Spinal cord (tissue), 10 donors: ENCODE measurements around the gene RDH11. TPM values are rescaled to one million over a fixed set of nuclear protein-coding genes. Genes with fewer than 3 reads are reported as not detected.

Source experiments
- DNase-seq, 6 donors: peaks; one replicate each; pipeline versions ENCODE4 v3.0.0 to v3.0.0-alpha.2; 2013 to 2015; ENCODE audit warnings: low spot score in 6 of 6, low read depth in 4 of 6
- H3K27ac ChIP-seq: one replicate; pipeline ENCODE4 v1.5.1; 2013; ENCODE audit warnings: low read depth, low read length, control low read depth
- H3K27me3 ChIP-seq: one replicate; pipeline ENCODE4 v1.6.1; 2013; ENCODE audit warnings: low read length; ENCODE audit not compliant: control insufficient read depth, insufficient read depth
- H3K36me3 ChIP-seq: one replicate; pipeline ENCODE4 v1.6.1; 2013; ENCODE audit warnings: low read length; ENCODE audit not compliant: control insufficient read depth, insufficient read depth
- H3K4me1 ChIP-seq: one replicate; pipeline ENCODE4 v1.6.1; 2013; ENCODE audit warnings: low read length; ENCODE audit not compliant: control insufficient read depth, insufficient read depth
- H3K4me3 ChIP-seq: one replicate; pipeline ENCODE4 v1.5.1; 2013; ENCODE audit warnings: low read depth, low read length, control low read depth
- H3K9me3 ChIP-seq: one replicate; pipeline ENCODE4 v1.6.1; 2013; ENCODE audit warnings: low read length; ENCODE audit not compliant: control insufficient read depth, insufficient read depth
- WGBS: methylation state at CpG from one replicate; pipeline ENCODE4 v1.1.5; 2013; ENCODE audit warnings: missing lambda C conversion rate; ENCODE audit not compliant: insufficient coverage; 5-methylcytosine and 5-hydroxymethylcytosine counted together
- polyA plus RNA-seq, 2 donors: library from polyadenylated mRNA; unstranded; fragments of 120-200 nt; gene quantifications; one replicate each; pipeline ENCODE4 v1.2.1, GENCODE V29; 2013; ENCODE audit not compliant: insufficient read length in 2 of 2
- total RNA-seq, 2 donors: library from RNA; depleted of rRNA in 1 of 2; stranded (reverse); fragments of 120-200 nt in 1 of 2; fragments of >200 nt in 1 of 2; gene quantifications; one replicate each; pipeline versions ENCODE4 v1.2.3 to v1.2.4, GENCODE V29; 2013 to 2014
- donor health status: healthy.

RDH11 gene
- total and polyA plus RNA-seq, 4 donors = 94.7 to 150 (median 142) TPM

DNA sequence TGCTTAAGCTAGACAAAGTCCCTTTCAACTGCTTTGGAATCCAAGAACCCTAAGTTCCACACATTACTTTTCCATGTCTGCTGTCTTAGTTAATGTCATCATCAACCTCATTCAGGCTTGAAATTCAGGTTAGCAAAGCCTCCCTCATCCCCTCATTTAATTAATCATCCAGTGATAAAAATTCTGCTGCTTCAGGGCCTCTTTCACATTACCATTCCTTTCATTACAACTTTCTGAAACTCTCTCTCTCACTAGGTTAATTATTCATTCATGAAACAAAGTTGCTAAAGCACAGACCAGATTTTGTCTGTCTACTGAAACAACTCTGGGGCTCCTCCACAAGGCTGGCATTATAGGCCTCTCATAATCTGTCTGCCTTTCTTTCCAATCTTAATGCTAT lies 11.7 kb downstream of the RDH11 start:
- no peak for DNase-seq
- H3K4me3 ChIP-seq = no peak overlapping the region
- peaks cover 34% of the 10 kb centered on the region for H3K36me3 ChIP-seq

DNA sequence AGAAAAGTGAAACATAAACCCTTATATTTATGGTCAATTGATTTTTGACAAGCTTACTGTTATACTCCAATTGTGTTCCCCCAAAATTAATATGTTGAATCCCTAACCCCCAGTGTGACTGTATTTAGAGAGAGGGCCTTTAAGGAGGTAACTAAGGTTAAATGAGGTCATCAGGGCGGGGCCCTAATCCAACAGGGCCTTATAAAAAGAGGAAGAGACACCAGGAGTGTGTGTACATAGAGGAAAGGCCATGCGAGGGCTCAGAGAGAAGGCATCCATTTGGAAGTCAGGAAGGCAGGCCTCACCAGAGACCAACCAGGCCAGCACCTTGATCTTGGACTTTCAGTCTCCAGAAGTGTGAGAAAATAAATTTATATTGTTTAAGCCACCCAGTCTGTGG lies 14.6 kb downstream of the RDH11 start:
- no peak overlapping the region for H3K4me3 ChIP-seq
- no peaks in the 10 kb centered on the region for H3K27me3 ChIP-seq
- H3K9me3 ChIP-seq = no peaks in the 10 kb centered on the region
- WGBS = 100% methylated on average over 1 of the region's 2 CpGs
- H3K4me1 ChIP-seq = peaks cover 2% of the 10 kb centered on the region
- H3K36me3 ChIP-seq = peaks cover 24% of the 10 kb centered on the region
- DNase-seq = no peak
- H3K27ac ChIP-seq = no peak overlapping the region

More for the DNA sequence above, 11.7 kb downstream of the RDH11 start:
- Histone ChIP-seq H3K9me3 (no peaks in the 10 kb centered on the region), H3K4me1 (no peaks in the 10 kb centered on the region), H3K27ac (no peak overlapping the region), H3K27me3 (no peaks in the 10 kb centered on the region)

DNA sequence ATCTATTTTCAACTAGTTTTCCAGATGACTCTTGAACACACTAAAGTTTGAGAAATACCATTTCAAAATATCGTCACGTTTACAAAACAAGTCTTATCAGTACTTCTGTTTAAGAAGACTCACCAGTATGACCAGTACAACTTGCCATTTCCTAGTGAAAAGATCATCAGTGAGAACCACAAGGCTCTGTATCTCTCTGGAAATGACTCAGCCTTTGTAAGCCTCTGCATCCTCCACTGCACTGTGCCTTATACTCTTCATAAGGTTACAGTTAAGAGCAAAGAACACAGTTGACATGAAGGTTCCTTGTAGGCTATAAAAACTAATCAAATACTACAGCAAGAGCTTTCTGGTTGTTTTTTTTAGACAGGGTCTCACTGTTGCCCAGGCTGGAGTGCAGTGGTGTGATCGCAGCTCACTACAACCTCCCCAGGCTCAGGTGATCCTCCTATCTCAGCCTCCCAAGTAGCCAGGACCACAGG lies 15.4 kb downstream of the RDH11 start:
- Histone ChIP-seq H3K27me3 (no peaks in the 10 kb centered on the region), H3K4me1 (peaks cover 6% of the 10 kb centered on the region), H3K4me3 (no peak overlapping the region), H3K9me3 (no peaks in the 10 kb centered on the region), H3K27ac (no peak overlapping the region), H3K36me3 (peaks cover 21% of the 10 kb centered on the region)
- DNase-seq = no peak
- 91% methylated on average over 2 of the region's 3 CpGs for WGBS

DNA sequence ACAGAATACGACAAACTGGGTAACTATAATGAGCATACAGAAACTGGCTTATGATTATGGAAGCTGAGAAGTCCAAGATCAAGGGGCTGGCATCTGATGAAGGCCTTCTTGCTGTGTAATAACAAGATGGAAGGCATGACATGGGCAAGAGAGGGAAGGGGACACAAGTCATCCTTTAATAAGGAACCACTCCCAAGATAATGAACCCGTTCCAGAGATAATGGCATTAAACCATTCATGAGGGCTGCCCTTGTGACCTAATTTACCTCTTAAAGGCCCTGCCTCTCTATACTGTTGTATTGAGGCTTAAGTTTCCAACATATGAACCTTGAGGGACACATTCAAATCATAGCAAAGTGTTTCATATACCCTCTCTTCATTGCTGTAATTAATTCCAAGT lies 16.6 kb downstream of the RDH11 start:
- no peak overlapping the region for H3K4me3 ChIP-seq
- H3K9me3 ChIP-seq = no peaks in the 10 kb centered on the region
- 27% methylated on average over 1 of the region's 2 CpGs for WGBS
- H3K4me1 ChIP-seq = peaks cover 9% of the 10 kb centered on the region
- peaks cover 21% of the 10 kb centered on the region for H3K36me3 ChIP-seq
- no peaks in the 10 kb centered on the region for H3K27me3 ChIP-seq
- no peak for DNase-seq
- no peak overlapping the region for H3K27ac ChIP-seq

DNA sequence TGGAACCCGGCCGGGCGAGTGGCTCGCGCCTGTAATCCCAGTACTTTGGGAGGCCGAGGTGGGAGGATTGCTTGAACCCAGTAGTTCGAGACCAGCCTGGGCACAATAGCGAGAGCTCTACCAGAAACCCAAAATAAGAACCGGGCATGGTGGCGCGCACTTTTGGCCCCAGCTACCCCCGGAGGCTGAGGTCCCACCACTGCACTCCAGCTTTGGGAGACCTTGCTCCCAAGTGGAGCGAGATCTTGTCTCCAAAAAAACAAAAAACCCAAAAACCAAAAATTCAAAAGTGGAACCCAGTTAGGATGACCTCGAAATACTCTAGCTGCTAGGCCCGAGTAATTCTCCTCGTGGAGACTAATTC lies 20.4 kb downstream of the RDH11 start:
- DNase-seq = no peak
- peaks cover 19% of the 10 kb centered on the region for H3K4me1 ChIP-seq
- no peaks in the 10 kb centered on the region for H3K27me3 ChIP-seq
- peak overlapping the region; percentile 99 for H3K27ac ChIP-seq
- H3K36me3 ChIP-seq = peaks cover 17% of the 10 kb centered on the region
- H3K9me3 ChIP-seq = no peaks in the 10 kb centered on the region
- 19% methylated on average over 14 of the region's 16 CpGs for WGBS
- H3K4me3 ChIP-seq = peak overlapping the region; percentile 89

DNA sequence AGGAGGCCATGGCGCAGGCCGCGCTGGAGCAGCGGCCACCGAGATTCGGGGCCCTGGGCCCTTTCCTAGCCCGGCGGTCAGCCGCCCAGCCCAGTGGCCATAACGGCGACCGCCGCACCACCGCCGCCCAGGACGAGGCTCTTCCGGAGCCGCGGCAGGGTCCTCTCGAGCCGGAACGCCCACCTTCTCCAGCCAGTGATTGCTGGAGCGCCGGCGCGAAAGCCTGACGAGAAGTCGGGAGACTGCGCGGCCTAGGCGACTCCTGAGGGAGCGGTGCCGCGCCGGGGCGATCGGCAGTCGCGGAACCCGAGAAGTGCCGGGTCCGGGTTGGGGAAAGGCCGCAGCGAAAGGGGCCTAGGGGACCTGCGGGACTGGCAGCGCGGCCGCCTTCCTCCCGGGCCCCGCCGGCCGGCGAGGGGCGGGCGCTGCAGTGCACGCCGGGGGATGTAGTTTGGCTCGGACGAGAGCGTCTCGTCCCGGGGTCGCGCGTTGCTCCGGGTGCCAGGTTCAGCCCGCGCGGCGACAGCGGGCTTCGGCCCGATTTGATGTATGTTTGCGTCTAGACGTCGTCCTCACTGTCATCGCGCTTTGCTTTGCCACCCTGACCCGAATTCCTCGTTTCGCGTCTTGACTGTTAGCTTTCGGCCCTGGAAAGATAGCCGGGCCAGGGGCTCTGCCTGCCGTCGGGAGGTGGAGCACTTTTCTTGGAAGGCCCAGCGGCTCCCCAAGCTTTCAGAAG lies 20.9 kb downstream of the RDH11 start, which contains the start of gene VTI1B:
VTI1B (minus strand) TSS at position 153 of the 739 bp plus-strand sequence; CDS start at position 10, 143 bp downstream.
- under 1% methylated on average over 87 of the region's 87 CpGs for WGBS
- Histone ChIP-seq H3K9me3 (no peaks in the 10 kb centered on the region), H3K36me3 (peaks cover 17% of the 10 kb centered on the region), H3K27ac (peak within 1 kb of the TSS; percentile 99), H3K4me3 (peak within 1 kb of the TSS; percentile 89), H3K27me3 (no peaks in the 10 kb centered on the region), H3K4me1 (peaks cover 19% of the 10 kb centered on the region)
- peak in 5 of 6 donors; percentile 79 to 96 (median 93) for DNase-seq

DNA sequence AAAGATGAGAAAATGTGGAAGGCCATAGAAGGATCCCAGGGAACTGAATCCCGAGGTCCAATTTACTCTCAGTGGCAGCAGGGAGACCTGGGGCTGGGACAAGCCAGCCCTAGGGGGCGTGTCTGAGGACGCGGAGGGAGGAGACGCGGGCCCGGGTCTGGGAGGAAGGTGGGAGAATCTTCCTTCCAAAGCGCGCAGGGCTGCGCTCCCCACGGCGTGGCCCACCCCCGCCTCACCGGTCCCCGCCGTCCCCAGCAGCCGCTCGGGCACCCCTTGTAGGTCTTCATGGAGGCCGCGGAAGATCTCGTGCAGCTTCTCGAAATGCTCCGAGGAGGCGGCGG lies 21.5 kb downstream of the RDH11 start:
- Histone ChIP-seq H3K27me3 (no peaks in the 10 kb centered on the region), H3K4me3 (peak overlapping the region; percentile 89), H3K9me3 (no peaks in the 10 kb centered on the region), H3K27ac (peak overlapping the region; percentile 99), H3K36me3 (peaks cover 17% of the 10 kb centered on the region), H3K4me1 (peaks cover 19% of the 10 kb centered on the region)
- DNase-seq = peak in 4 of 6 donors; percentile 46 to 86 (median 74)
- under 1% methylated on average over 25 of the region's 25 CpGs for WGBS

DNA sequence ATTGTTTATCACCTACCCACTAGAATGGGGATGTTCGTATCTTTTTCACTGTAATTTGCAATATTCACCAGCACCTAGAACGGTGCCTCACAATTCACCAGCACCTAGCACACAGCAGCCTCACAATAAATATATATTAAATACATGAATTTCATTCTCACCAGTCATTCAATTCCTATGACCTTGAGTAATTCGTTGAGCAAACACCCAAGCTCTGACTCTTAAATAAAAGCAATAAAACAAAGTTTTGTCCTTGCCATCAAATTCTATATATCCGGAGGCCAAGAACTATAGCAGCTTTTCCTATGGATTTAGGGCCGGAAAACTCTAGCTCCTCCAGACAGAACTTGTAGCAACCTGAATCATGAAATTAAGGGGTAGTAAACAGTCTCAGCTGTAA lies 22.1 kb downstream of the RDH11 start:
- 50% methylated on average over 2 of the region's 5 CpGs for WGBS
- H3K27me3 ChIP-seq = no peaks in the 10 kb centered on the region
- no peak for DNase-seq
- H3K36me3 ChIP-seq = peaks cover 17% of the 10 kb centered on the region
- peak overlapping the region; percentile 89 for H3K4me3 ChIP-seq
- peaks cover 19% of the 10 kb centered on the region for H3K4me1 ChIP-seq
- peak overlapping the region; percentile 99 for H3K27ac ChIP-seq
- no peaks in the 10 kb centered on the region for H3K9me3 ChIP-seq

DNA sequence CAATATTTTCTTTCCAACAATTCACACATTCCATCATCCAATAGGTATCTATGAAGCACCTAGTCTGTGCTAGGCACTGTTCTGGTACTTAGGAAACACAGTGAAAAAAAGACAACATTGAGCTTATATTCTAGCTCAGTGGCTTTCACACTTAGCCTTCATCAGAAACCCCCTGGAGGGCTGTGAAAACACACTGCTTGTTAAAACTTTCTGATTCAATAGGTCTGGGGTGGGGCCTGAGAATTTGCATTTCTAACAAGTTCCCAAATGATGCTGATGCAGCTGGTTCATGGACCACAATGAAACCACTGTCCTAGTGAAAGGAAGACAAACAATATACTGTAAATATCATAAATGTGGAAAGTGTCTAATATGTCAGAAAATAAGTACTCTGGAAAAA lies 27.0 kb downstream of the RDH11 start:
- peak in 2 of 6 donors; percentile 17 to 61 for DNase-seq
- Histone ChIP-seq H3K9me3 (no peaks in the 10 kb centered on the region), H3K4me3 (no peak overlapping the region), H3K36me3 (no peaks in the 10 kb centered on the region), H3K27ac (no peak overlapping the region), H3K4me1 (peaks cover 10% of the 10 kb centered on the region), H3K27me3 (no peaks in the 10 kb centered on the region)

DNA sequence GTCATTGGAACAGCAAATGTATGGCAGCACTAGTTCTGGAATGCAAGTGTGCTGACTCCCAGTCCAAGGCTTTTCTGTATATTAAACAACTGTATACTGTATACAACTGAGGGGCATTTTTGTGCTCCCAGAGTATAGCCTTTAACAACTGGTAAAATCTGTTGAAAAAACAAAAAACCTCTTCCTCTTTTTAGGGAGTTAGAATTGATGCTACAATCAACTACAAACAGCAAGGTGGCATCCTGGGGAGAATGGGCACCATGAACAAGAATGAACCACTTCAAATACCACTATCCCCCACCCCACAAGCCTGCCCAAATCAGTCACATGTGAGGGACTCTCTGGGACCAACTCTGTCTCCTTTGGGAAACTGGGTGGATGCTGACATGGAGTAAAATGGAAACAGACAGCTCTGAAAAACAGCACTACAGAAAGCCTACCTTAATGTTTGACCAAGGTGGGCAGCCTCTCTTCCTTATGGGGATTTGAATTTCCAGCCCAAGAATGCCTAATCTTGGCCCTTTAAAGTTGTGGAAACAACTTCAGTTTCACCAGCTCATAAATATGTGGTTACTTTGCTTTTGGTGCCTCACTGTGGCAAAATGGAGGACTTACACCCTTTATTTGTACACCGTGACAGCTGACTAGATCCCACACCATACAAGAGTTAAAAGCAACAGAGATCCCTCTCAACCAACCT lies 28.7 kb downstream of the RDH11 start:
- DNase-seq = peak in 5 of 6 donors; percentile 12 to 81 (median 30)

More for the DNA sequence above, 28.7 kb downstream of the RDH11 start:
- H3K27me3 ChIP-seq = no peaks in the 10 kb centered on the region
- H3K36me3 ChIP-seq = no peaks in the 10 kb centered on the region
- WGBS = no CpG with 5 or more reads among the region's 1 CpG
- no peak overlapping the region for H3K4me3 ChIP-seq
- no peaks in the 10 kb centered on the region for H3K9me3 ChIP-seq
- H3K4me1 ChIP-seq = no peaks in the 10 kb centered on the region
- no peak overlapping the region for H3K27ac ChIP-seq
